GM18520 (cell line): ENCODE data around the gene GTF2E1.

Source experiments
- ATAC-seq: cut with Tn5 transposase; IDR thresholded peaks from one replicate; pipeline ENCODE4 v1.9.1; 2021; ENCODE audit not compliant: unreplicated experiment

GTF2E1 gene

DNA sequence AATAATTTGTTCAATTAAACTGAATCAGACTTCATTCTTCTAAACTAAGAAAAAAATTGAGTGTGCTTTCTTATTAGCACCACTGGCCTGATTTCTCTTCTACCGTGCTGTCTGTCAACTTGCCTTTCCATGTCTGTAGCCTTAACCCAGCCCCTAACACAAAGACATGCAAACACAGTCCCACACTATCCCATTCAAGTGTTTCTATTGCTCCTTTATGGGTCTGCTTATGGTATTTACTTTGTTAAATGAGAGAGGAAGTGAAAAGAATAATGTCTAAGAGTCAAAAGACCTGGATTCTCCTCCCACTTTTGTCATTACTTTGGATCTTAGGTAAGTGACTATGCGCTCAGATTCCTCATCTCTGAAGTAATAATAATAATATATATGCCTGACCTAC is 55.3 kb downstream of the GTF2E1 start:
- no peak for ATAC-seq

DNA sequence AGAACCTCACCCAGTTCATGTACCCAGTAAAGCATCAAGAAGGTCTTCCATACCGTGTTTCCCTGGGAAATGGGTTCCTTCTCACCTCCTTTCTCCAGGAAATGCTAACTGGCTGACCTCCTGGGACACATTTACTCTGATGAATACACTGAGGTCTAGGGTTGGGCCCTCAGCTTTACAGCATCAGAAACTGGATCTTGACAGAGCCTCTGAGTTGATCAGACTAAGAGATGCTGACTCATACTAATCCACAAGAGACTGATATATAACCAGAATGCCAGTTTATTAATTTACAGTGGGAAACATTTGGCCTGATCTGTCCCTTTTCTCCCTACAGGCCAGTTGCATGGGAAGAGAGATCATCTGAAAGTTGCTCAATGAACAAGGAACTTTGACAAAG is 55.8 kb downstream of the GTF2E1 start:
- ATAC-seq, result no peak

DNA sequence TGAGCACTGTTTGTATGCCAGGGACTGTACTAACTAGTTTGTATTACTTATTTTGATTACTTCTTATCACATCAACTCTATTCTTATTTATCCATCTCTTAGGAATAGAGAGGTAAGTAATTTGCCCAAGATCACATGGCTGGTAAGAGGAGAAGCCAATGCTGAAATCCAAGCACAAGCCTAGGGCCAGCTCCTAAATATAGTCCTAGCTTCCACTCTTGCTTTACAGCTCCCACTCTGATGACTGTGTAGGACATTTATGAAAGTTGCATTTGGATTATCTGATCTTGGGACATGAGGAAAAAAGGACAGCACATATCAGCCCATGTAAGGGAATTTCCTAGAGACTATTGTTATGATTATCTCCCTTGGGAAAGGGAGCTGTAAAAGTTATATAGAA is 58.1 kb downstream of the GTF2E1 start:
- ATAC-seq, result no peak

DNA sequence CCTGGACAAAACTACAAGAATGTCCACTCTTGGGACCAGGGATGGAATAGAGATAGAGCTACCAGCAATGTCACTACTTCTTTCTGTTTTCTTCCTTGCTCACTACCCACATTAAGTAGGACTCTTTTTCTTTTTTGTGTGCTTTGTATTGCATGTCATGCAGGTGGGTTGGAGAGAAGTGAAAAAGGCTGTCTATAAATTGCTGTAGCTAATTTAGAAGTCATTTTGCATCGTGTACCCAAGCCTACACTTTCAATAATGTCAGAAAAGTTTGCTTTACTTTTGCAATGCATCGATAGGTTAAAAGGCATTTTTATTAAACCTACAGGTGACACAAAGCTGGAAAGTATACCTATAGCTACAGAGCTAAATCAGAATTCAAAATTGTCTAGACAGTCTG is 58.9 kb downstream of the GTF2E1 start:
- ATAC-seq, result no peak

DNA sequence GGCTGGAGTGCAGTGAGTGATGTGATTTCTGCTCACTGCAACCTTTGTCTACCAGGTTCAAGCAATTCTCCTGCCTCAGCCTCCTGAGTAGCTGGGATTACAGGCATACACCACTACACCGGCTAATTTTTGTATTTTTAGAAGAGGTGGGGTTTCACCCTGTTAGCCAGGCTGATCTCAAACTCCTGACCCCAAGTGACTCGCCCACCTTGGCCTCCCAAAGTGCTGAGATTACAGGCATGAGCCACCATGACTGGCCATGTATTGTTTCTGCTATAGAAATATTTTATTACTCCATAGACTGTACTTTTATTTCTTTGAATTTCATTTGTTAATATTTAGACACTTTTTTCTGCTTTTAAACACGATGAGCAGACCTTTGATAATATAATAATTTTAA is 60.4 kb downstream of the GTF2E1 start:
- ATAC-seq, result no peak

DNA sequence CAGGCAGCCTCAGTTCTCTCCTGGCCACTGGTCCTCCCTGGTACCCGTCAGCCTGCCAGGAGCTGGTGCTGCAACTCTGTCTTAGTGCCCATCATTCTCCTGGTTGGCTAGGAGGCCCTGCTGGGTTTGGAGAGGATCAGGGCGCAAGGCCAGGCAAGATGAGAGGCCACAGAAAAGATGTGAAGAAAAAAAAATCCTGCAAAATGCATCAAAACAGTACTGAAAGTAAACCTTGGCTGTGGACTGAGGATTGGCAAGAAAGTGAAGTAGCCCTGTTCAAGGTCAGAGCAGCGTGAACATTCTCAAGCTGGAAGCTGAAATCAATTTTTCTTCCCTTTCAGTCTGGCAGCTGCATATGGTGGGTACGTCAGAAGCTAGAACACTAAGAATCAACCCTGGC is 74.2 kb downstream of the GTF2E1 start:
- ATAC-seq, result no peak

DNA sequence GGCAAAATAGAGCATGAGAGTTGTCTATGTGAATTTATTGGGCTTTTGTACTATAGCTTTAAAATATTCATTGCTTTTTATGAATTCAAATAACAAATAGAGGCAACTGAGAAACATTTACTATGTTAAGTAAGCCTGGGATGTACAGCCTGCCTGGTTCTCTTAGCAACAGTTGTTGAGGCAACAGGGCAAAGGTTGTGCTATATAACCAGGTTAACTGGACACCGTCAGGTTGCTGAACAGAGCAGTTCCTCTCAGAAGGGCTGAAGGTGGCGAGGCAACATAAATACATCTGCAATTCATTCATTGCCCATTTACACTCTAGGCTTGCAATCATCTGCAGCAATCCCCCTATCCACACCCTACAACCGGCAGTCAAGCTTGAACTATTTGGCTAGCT is 78.2 kb downstream of the GTF2E1 start:
- ATAC-seq, result no peak

DNA sequence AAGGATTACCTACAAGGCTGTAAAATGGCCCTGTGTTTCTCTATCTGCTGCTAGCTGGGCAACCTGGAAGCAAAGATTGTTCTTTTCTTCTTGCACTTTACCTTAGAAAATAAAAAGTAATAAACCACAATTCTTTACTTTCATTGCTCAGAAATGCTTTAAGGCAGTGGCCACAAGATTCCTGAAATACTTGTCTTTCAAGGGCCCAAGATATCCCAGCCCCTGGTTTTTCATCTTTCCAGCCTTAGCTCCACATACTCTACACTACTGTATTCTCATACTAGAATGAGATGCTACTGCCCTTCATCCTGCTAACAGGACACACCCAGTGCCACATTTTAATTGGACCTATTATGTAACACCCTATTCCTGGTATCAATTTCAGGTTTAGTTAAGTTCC is 78.9 kb downstream of the GTF2E1 start:
- ATAC-seq, result no peak

DNA sequence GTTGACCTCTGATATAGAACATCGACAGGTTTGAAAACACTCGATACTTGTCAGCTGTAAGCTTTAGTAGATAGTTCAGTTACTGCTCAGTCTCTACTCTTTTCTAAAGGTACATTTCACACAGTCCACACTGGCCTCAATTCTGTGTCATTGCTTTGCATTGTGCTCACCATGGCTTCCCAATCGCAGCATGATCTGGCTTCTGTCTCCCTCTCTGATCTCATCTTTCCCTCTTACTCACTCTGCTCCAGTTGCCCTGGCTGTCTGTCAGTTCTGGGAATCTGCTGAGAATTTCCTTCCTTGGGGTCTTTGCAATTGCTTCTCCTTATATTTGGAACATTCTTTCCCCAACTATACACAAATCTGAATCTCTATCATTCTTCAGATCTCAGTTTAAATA is 80.6 kb downstream of the GTF2E1 start:
- ATAC-seq, result no peak

DNA sequence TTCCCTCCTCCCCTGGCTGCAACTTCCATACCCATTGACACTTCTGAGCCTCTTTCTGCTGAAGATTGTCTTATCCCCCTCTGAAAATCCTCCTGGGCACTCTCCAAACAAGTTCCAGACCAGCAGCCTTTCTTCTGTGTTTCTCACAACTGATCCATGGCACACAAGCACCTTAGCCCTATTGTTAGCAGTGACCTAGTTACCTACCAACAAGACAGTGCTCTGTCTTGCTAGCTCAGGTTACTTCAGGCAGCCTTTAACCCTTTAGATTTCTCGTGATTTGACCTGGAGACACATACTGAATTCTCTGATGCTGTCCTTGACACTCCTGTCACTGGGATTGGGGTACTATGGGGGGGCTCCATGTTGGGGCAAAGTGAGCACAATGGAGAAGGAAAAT is 82.1 kb downstream of the GTF2E1 start:
- no peak for ATAC-seq

DNA sequence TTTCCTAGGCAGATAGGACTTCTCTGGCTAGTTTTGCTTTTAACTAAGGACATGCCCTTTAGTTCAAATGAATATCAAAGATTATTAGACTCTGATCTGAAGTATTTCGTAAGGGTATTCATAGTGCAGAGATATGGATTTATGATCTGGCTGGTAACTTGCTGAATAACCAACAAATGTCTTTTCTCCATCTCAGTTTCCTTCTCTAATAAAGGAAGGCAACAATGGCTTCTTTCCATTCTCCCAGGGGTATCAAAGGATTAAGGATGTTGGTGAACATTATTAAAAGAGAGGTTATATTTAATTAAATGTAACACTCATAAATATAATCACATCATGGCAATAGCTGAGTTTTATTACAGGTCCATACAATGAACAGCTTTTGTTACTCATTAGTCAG is 86.3 kb downstream of the GTF2E1 start:
- ATAC-seq, result no peak

DNA sequence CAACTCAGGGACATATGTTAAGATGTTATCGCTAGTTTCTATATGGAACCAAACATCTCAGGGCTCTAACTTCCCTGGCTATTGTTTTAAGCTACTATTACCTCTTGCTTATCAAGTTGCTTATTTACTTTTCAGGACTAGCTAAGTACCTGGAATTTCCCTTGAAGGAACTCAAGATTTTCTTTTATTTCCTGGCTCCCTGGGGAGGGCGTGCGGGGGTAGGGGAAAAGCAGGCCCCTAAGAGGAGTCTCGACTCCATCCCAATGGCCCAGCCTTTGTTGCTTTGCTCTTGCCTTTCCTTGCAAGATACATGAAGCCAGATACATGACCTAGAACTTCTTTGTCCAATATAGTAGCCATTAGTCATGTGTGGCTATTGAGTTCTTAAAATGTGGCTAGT is 88.5 kb downstream of the GTF2E1 start:
- no peak for ATAC-seq
